Thyroid gland (tissue), 4 donors: ENCODE data around the gene ARL4C. TPM values are rescaled to one million over a fixed set of nuclear protein-coding genes. Genes with fewer than 3 reads are reported as not detected.

Experiments used
- DNase-seq, 2 donors: peaks; one replicate each; pipeline ENCODE4 v3.0.0-alpha.2; 2019
- H3K27ac ChIP-seq, 3 donors: fragments of 200-600 bp; sonication (generic); 1 replicate in 2 of 3; 2 replicates in 1 of 3; pipeline ENCODE4 v1.5.1; 2016 to 2019; ENCODE audit warnings: mild to moderate bottlenecking in 1 of 3, moderate library complexity in 1 of 3
- H3K27me3 ChIP-seq: fragments of 200-600 bp; sonication (generic); one replicate; pipeline ENCODE4 v1.5.1; 2019
- H3K36me3 ChIP-seq, 2 donors: fragments of 200-600 bp; sonication (generic); one replicate each; pipeline ENCODE4 v1.5.1; 2016 to 2019
- H3K4me1 ChIP-seq, 2 donors: fragments of 200-600 bp; sonication (generic); one replicate each; pipeline ENCODE4 v1.5.1; 2017 to 2019
- H3K4me3 ChIP-seq, 3 donors: fragments of 200-600 bp; sonication (generic); replicated peaks in 1 of 3; 1 replicate in 2 of 3; 2 replicates in 1 of 3; pipeline ENCODE4 v1.5.1; 2016; ENCODE audit warnings: mild to moderate bottlenecking in 1 of 3
- H3K9me3 ChIP-seq: fragments of 200-600 bp; sonication (generic); one replicate; pipeline ENCODE4 v1.5.1; 2017
- POLR2A ChIP-seq, 2 donors: fragments of 450-650 bp; IDR thresholded peaks; one replicate each; pipeline ENCODE4 v1.6.1; 2017; ENCODE audit warnings: antibody characterized with exemption in 2 of 2, mild to moderate bottlenecking in 2 of 2, moderate library complexity in 1 of 2
- WGBS, 2 donors: methylation state at CpG; one replicate each; pipeline ENCODE4 v1.1.5; 2017; 5-methylcytosine and 5-hydroxymethylcytosine counted together
- intact Hi-C: fragments of 100-400 bp; cut with DNase I; formaldehyde crosslinking; loops from one replicate; pipeline ENCODE4 v1.15.1; 2023
- total RNA-seq, 4 donors: library from RNA; depleted of rRNA; stranded (reverse); fragments of >200 nt; gene quantifications; one replicate each; pipeline ENCODE4 v1.2.3, GENCODE V29; 2016
- TF ChIP-seq, protein P1 (sequence below), 6 experiments: fragments of 200-600 bp in 3 of 6; fragments of 450-650 bp in 3 of 6; sonication (generic) in 3 of 6; IDR thresholded peaks; one replicate each; pipeline ENCODE4 v1.5.1; 2016 to 2019; ENCODE audit warnings: antibody characterized with exemption in 6 of 6, mild to moderate bottlenecking in 2 of 6, inconsistent platforms in 1 of 6, moderate library complexity in 1 of 6

ARL4C gene
- total RNA-seq: 1 to 10 TPM; 1.5 to 6.3 (median 3.8) TPM

DNA sequence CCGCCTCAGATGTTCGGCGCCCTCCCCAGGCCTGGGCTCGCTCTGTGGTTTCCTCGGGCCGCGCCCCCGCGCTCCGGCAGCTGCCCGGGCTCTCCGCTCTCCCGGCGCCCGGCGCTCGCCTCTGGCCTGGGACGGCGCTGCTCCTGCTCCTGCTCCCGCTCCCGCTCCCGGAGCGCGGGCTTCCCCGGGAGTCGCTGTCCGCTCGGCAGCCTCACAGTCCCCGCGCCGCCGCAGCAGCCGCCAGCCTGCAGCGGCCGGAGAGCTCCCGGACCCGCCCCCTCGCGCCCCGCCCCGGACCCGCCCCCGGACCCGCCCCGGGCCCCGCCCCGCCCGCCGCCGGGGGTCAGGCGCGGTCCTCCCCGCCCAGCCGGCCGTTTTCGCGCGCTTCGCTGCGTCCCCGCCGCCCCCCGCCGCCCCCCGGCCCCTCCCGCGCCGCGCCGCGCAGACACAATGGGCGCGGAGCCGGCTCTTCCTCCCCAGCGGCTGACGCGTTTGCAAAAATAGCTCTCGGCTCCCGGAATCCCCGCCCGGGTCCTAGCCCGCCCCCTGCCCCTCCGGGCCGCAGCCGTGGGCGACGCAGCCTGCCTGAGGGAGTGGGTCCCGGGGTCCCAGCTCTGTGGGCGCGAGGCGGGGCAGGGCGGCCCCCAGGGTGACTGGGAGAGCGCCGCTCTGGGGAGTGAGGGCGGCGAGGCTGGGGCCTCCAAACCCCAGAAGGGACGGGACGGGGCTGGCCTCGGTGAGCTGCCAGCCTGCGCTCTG lies at the start of gene ARL4C:
TSS of gene ARL4C (minus strand) at position 247 of the 759 bp plus-strand sequence. CDS start 495 bp downstream, outside the sequence.
- intact Hi-C loops: no loop called here
- peak; percentile 75 to 76 for DNase-seq
- Histone ChIP-seq H3K36me3 (no peaks in the 10 kb centered on the region), H3K4me3 (peak within 1 kb of the TSS in 2 of 3 donors; percentile 39 to 43), H3K27ac (peak within 1 kb of the TSS in 2 of 3 donors; percentile 69 to 73), H3K4me1 (peaks cover 13 to 27% of the 10 kb centered on the region in 2 donors), H3K9me3 (no peaks in the 10 kb centered on the region), H3K27me3 (no peaks in the 10 kb centered on the region)
- no CpG with 5 or more reads among the region's 100 CpGs for WGBS, 2 donors
- TF ChIP-seq POLR2A (IDR thresholded peaks at IDR 0.05): peak in 1 of 2 donors; percentile 63
- TF ChIP-seq, protein P1, sequence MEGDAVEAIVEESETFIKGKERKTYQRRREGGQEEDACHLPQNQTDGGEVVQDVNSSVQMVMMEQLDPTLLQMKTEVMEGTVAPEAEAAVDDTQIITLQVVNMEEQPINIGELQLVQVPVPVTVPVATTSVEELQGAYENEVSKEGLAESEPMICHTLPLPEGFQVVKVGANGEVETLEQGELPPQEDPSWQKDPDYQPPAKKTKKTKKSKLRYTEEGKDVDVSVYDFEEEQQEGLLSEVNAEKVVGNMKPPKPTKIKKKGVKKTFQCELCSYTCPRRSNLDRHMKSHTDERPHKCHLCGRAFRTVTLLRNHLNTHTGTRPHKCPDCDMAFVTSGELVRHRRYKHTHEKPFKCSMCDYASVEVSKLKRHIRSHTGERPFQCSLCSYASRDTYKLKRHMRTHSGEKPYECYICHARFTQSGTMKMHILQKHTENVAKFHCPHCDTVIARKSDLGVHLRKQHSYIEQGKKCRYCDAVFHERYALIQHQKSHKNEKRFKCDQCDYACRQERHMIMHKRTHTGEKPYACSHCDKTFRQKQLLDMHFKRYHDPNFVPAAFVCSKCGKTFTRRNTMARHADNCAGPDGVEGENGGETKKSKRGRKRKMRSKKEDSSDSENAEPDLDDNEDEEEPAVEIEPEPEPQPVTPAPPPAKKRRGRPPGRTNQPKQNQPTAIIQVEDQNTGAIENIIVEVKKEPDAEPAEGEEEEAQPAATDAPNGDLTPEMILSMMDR (IDR thresholded peaks at IDR 0.05): no peak

- Histone ChIP-seq H3K4me3 (no peak overlapping the region), H3K36me3 (no peaks in the 10 kb centered on the region), H3K4me1 (peaks cover 0 to 5% of the 10 kb centered on the region in 2 donors), H3K9me3 (no peaks in the 10 kb centered on the region), H3K27me3 (no peaks in the 10 kb centered on the region), H3K27ac (no peak overlapping the region)
- intact Hi-C loops: loop anchor here (5.0 kb wide), 1 partner anchor 572 kb away; no protein-coding TSS in a partner anchor
- TF ChIP-seq POLR2A (IDR thresholded peaks at IDR 0.05): no peak
- TF ChIP-seq, protein P1 (IDR thresholded peaks at IDR 0.05): peak; percentile 60 to 95 (median 76)
- WGBS, 2 donors: 16 to 22% methylated on average over 24 of the region's 24 CpGs
- DNase-seq: peak; percentile 39 to 60
Observed at GRCh38 chr2:234544659-234545611, 48.1 kb upstream of the ARL4C start.

DNA sequence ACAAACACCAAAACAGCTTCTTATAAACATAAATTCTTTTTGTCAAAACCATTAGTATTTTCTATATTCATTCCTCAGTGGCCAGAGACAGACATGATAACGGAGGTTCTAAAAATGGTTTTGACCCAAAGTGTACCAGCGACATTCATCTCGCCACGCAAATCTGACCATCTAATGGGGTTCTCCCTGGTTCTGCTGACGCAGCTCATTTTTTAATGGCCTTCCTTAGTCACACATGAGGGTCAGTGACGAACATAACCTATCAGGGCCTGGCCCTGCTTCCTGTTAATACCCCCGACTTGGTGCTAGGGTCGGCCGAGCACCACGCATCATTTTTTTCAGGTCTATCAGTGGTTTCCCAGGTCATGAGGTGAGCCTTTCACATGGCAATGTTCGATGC lies 45.9 kb upstream of the ARL4C start:
- Histone ChIP-seq H3K27me3 (no peaks in the 10 kb centered on the region), H3K4me1 (peaks cover 0 to 5% of the 10 kb centered on the region in 2 donors), H3K36me3 (no peaks in the 10 kb centered on the region), H3K9me3 (no peaks in the 10 kb centered on the region), H3K27ac (no peak overlapping the region), H3K4me3 (no peak overlapping the region)
- intact Hi-C loops: no loop called here
- WGBS, 2 donors: 88 to 89% methylated on average over 11 of the region's 11 CpGs
- no peak for TF ChIP-seq POLR2A (IDR thresholded peaks at IDR 0.05)
- TF ChIP-seq, protein P1 (IDR thresholded peaks at IDR 0.05): no peak
- no peak for DNase-seq

- H3K4me1 ChIP-seq: no peaks in the 10 kb centered on the region
- no peak overlapping the region for H3K27ac ChIP-seq
- TF ChIP-seq, protein P1 (IDR thresholded peaks at IDR 0.05): no peak
- no peak for TF ChIP-seq POLR2A (IDR thresholded peaks at IDR 0.05)
- no peaks in the 10 kb centered on the region for H3K9me3 ChIP-seq
- DNase-seq: no peak
- H3K27me3 ChIP-seq: no peaks in the 10 kb centered on the region
- intact Hi-C loops: no loop called here
- 76 to 78% methylated on average over 4 of the region's 4 CpGs for WGBS, 2 donors
- no peaks in the 10 kb centered on the region for H3K36me3 ChIP-seq
- H3K4me3 ChIP-seq: no peak overlapping the region
Observed at GRCh38 chr2:234537929-234538328, 41.0 kb upstream of the ARL4C start.
